Raji (cell line): Measurements from ENCODE around the gene RCN1.

ENCODE experiments used
- POLR2A ChIP-seq: IDR thresholded peaks from 2 replicates; pipeline ENCODE4 v1.6.1; 2011; ENCODE audit warnings: low read depth, low read length, control low read depth; ENCODE audit not compliant: insufficient read depth

RCN1 gene

GRCh38 chr11:32122200-32122599 is 31.3 kb downstream of the RCN1 start:
- no peak for TF ChIP-seq POLR2A

- no peak for TF ChIP-seq POLR2A
Observed at GRCh38 chr11:32131321-32131720, 40.4 kb downstream of the RCN1 start.

- no peak for TF ChIP-seq POLR2A
Observed at GRCh38 chr11:32136657-32137056, 45.8 kb downstream of the RCN1 start.

- TF ChIP-seq POLR2A, result no peak
Observed at GRCh38 chr11:32137263-32137662, 46.4 kb downstream of the RCN1 start.

- TF ChIP-seq POLR2A, result no peak
Observed at GRCh38 chr11:32137869-32138268, 47.0 kb downstream of the RCN1 start.

- no peak for TF ChIP-seq POLR2A
Observed at GRCh38 chr11:32138902-32139301, 48.0 kb downstream of the RCN1 start.

GRCh38 chr11:32139896-32140520 is 49.1 kb downstream of the RCN1 start:
- TF ChIP-seq POLR2A, result no peak

GRCh38 chr11:32141745-32142546 is 51.1 kb downstream of the RCN1 start:
- no peak for TF ChIP-seq POLR2A

GRCh38 chr11:32143378-32143777 is 52.5 kb downstream of the RCN1 start:
- TF ChIP-seq POLR2A, result no peak

- no peak for TF ChIP-seq POLR2A
Observed at GRCh38 chr11:32145282-32145681, 54.4 kb downstream of the RCN1 start.

- no peak for TF ChIP-seq POLR2A
Observed at GRCh38 chr11:32148895-32149294, 58.0 kb downstream of the RCN1 start.

- no peak for TF ChIP-seq POLR2A
Observed at GRCh38 chr11:32149748-32150147, 58.9 kb downstream of the RCN1 start.

GRCh38 chr11:32151027-32151426 is 60.2 kb downstream of the RCN1 start:
- TF ChIP-seq POLR2A, result no peak

- no peak for TF ChIP-seq POLR2A
Observed at GRCh38 chr11:32152216-32152615, 61.3 kb downstream of the RCN1 start.

- TF ChIP-seq POLR2A, result no peak
Observed at GRCh38 chr11:32152821-32153220, 61.9 kb downstream of the RCN1 start.

GRCh38 chr11:32153747-32154146 is 62.9 kb downstream of the RCN1 start:
- TF ChIP-seq POLR2A, result no peak
